Caco-2 (cell line): ENCODE measurements around the gene PEAK3. TPM values are rescaled to one million over a fixed set of nuclear protein-coding genes. Genes with fewer than 3 reads are reported as not detected.

Experiments used
- BruUV-seq: library from RNA; stranded (reverse); fragments of 400-500 nt; replicated peaks from 2 replicates; lab custom pipeline; 2021; lab: Mats Ljungman, UMichigan
- CTCF ChIA-PET: fragments of 300-600 bp; sonication (Branson Sonifier 250); formaldehyde crosslinking; loops from one replicate; lab custom pipeline; 2022; ENCODE audit warnings: antibody characterized with exemption; lab: Charles Lee
- POLR2A ChIA-PET: fragments of 300-600 bp; sonication (Branson Sonifier 250); formaldehyde crosslinking; loops from one replicate; lab custom pipeline; 2022; ENCODE audit warnings: antibody characterized with exemption; lab: Charles Lee
- DNase-seq, 2 experiments: peaks; one replicate each; pipeline versions ENCODE4 v3.0.0 to v3.0.0-alpha.2; 2020 to 2022
- H3K27me3 ChIP-seq: replicated peaks from 2 replicates; pipeline ENCODE4 v1.6.0; 2011; ENCODE audit warnings: low read length; ENCODE audit not compliant: control insufficient read depth, insufficient read depth
- H3K36me3 ChIP-seq: 2 replicates; pipeline ENCODE4 v1.5.1; 2011; ENCODE audit warnings: low read length; ENCODE audit not compliant: control insufficient read depth, insufficient read depth
- H3K4me1 ChIP-seq: fragments of 250-450 bp; sonication (Bioruptor Pico); 2 replicates; pipeline ENCODE4 v1.5.1; 2020; ENCODE audit warnings: mild to moderate bottlenecking
- H3K4me3 ChIP-seq: 2 replicates; pipeline ENCODE4 v1.5.1; 2011; ENCODE audit warnings: low read depth, mild to moderate bottlenecking, control low read depth, low read length
- H3K9me3 ChIP-seq: fragments of 250-450 bp; sonication (Bioruptor Pico); 2 replicates; pipeline ENCODE4 v1.5.1; 2020; ENCODE audit warnings: mild to moderate bottlenecking, moderate library complexity
- H3K27ac Mint-ChIP-seq: one replicate; pipeline ENCODE4 v1.8.0; 2022; ENCODE audit warnings: mixed read lengths; ENCODE audit not compliant: unreplicated experiment
- H3K27me3 Mint-ChIP-seq: one replicate; pipeline ENCODE4 v1.8.0; 2022; ENCODE audit warnings: mixed read lengths; ENCODE audit not compliant: insufficient read depth, unreplicated experiment
- H3K36me3 Mint-ChIP-seq: one replicate; pipeline ENCODE4 v1.8.0; 2022; ENCODE audit warnings: mild to moderate bottlenecking, mixed read lengths; ENCODE audit not compliant: insufficient read depth, unreplicated experiment
- H3K4me1 Mint-ChIP-seq: one replicate; pipeline ENCODE4 v1.8.0; 2022; ENCODE audit warnings: low read depth, mixed read lengths; ENCODE audit not compliant: unreplicated experiment
- H3K4me3 Mint-ChIP-seq: one replicate; pipeline ENCODE4 v1.8.0; 2022; ENCODE audit warnings: mild to moderate bottlenecking, moderate library complexity, mixed read lengths; ENCODE audit not compliant: unreplicated experiment
- H3K9me3 Mint-ChIP-seq: one replicate; pipeline ENCODE4 v1.8.0; 2022; ENCODE audit warnings: mixed read lengths; ENCODE audit not compliant: unreplicated experiment
- CTCF ChIP-seq, 2 experiments: fragments of 200-600 bp in 1 of 2; IDR thresholded peaks; 1 replicate in 1 of 2; 2 replicates in 1 of 2; pipeline versions ENCODE4 v1.5.1 to v1.8.0; 2011 to 2022; ENCODE audit warnings: antibody characterized with exemption in 1 of 2, control low read depth in 1 of 2, inconsistent platforms in 1 of 2, low read depth in 1 of 2, low read length in 1 of 2, mild to moderate bottlenecking in 1 of 2, moderate library complexity in 1 of 2; ENCODE audit not compliant: insufficient read depth in 1 of 2, severe bottlenecking in 1 of 2, unreplicated experiment in 1 of 2
- intact Hi-C: fragments of 100-400 bp; cut with micrococcal nuclease; formaldehyde crosslinking; loops from one replicate; pipeline ENCODE4 v1.10.0; 2022; ENCODE audit not compliant: unreplicated experiment
- total RNA-seq: library from RNA; stranded (reverse); gene quantifications from 2 replicates; pipeline ENCODE4 v1.2.3, GENCODE V29; 2022

PEAK3 gene
- total RNA-seq, 1 experiment from 2014 or later: not detected

GRCh38 chr19:2294687-2295335 is 12.8 kb upstream of the PEAK3 start:
- peaks cover 2% of the 10 kb centered on the region; the same call in 1 of the 2 replicates for H3K27me3 ChIP-seq
- Mint-ChIP-seq H3K9me3 (no peaks in the 10 kb centered on the region), H3K36me3 (peaks cover 6% of the 10 kb centered on the region), H3K27ac (no peak overlapping the region), H3K27me3 (peaks cover 9% of the 10 kb centered on the region), H3K4me3 (no peak overlapping the region), H3K4me1 (no peaks in the 10 kb centered on the region)
- H3K36me3 ChIP-seq: no peaks in the 10 kb centered on the region
- no peaks in the 10 kb centered on the region for H3K9me3 ChIP-seq
- ChIA-PET POLR2A (interaction anchor here (0.6 kb wide), 1 partner anchor 45 kb away, joined by 5 read pairs; no protein-coding TSS in a partner anchor), CTCF (interaction anchor here (0.6 kb wide), 1 partner anchor 468 kb away, joined by 3 read pairs; no protein-coding TSS in a partner anchor)
- BruUV-seq: no TSS peak
- DNase-seq: no peak
- intact Hi-C loops: no loop called here
- H3K4me1 ChIP-seq: peaks cover 13% of the 10 kb centered on the region
- TF ChIP-seq CTCF (IDR thresholded peaks at IDR 0.05; ENCODE audit: insufficient read depth in 1 of 2, low read depth in 1 of 2, low read length in 1 of 2, severe bottlenecking in 1 of 2, unreplicated experiment in 1 of 2): no peak
- H3K4me3 ChIP-seq: no peak overlapping the region

DNA sequence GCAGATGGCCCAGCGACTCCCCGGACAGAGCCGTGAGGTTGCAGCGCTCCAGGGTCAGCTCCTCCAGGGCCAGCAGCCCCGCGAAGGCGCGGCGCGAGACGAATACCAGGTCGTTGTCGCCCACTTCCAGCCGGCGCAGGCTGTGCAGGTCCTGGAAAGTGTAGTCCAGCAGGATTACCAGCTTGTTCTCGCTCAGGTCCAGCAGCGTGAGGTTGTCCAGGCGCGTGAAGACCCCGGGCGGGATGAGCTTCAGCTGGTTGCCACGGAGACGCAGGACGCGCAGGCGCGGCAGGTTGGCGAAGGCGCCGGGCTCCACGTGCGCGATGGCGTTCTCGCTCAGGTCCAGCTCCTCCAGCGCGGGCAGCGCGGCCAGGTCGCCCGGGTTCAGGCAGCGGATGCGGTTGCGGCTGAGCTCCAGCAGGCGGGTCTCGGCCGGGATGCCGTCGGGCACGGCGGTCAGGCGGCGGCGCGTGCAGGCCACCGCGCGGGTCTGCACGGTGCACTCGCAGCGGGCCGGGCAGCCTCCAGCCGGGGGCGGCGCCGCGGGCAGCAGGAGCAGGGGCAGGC is 9.3 kb upstream of the PEAK3 start:
- H3K27me3 ChIP-seq: peaks cover 2% of the 10 kb centered on the region
- no peaks in the 10 kb centered on the region for H3K4me1 Mint-ChIP-seq
- peak in 1 of 2 experiments; percentile 49 for DNase-seq
- no peaks in the 10 kb centered on the region for H3K36me3 ChIP-seq
- peak overlapping the region; percentile 25 for H3K4me3 ChIP-seq
- peaks cover 13% of the 10 kb centered on the region for H3K4me1 ChIP-seq
- ChIA-PET POLR2A (no interaction called here), CTCF (no interaction called here)
- no peak overlapping the region for H3K27ac Mint-ChIP-seq
- peaks cover 6% of the 10 kb centered on the region for H3K36me3 Mint-ChIP-seq
- no peak for TF ChIP-seq CTCF (IDR thresholded peaks at IDR 0.05; ENCODE audit: insufficient read depth in 1 of 2, low read depth in 1 of 2, low read length in 1 of 2, severe bottlenecking in 1 of 2, unreplicated experiment in 1 of 2)
- H3K9me3 Mint-ChIP-seq: no peaks in the 10 kb centered on the region
- peak overlapping the region; percentile 61 for H3K4me3 Mint-ChIP-seq
- H3K9me3 ChIP-seq: no peaks in the 10 kb centered on the region
- BruUV-seq: no TSS peak
- H3K27me3 Mint-ChIP-seq: peaks cover 17% of the 10 kb centered on the region
- intact Hi-C loops: no loop called here

DNA sequence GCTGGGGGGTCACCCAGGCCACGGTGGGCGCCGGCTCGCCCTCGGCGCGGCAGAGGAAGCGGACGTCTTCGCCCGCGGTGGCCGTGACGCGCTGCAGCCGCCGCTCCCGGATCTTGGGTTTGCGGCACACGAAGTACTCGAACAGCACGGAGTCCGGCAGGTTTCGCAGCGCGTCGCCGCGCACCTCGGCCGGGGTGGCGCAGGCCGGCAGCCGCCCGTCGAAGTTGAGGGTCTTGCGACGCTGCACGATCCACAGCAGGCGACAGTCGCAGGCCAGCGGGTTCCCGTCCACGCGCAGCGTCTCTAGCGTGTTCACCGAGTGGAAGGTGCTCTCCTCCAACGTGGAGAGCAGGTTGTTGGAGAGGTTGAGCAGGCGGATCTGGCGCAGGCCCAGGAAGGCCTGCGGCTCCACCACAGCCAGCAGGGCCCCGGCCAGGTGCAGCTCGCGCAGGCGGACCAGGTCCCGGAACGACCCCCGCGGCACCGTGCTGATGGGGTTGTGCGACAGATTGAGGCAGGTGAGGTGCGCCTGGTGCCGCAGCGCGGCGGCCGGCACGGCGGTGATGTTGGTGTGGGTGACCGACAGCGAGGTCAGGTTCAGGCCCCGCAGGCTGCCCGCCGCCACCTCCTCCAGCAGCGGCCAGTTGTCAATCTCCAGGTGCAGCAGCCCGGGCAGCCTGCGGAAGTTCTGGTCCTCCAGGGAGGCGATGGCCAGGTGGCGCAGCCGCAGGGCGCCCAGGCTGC is 8.6 kb upstream of the PEAK3 start:
- Mint-ChIP-seq H3K27ac (no peak overlapping the region), H3K36me3 (peaks cover 6% of the 10 kb centered on the region), H3K4me3 (peak overlapping the region; percentile 61), H3K9me3 (no peaks in the 10 kb centered on the region), H3K4me1 (no peaks in the 10 kb centered on the region), H3K27me3 (peaks cover 17% of the 10 kb centered on the region)
- H3K4me3 ChIP-seq: peak overlapping the region; percentile 17
- TF ChIP-seq CTCF (IDR thresholded peaks at IDR 0.05; ENCODE audit: insufficient read depth in 1 of 2, low read depth in 1 of 2, low read length in 1 of 2, severe bottlenecking in 1 of 2, unreplicated experiment in 1 of 2): no peak
- ChIA-PET CTCF (no interaction called here), POLR2A (no interaction called here)
- intact Hi-C loops: no loop called here
- peaks cover 2% of the 10 kb centered on the region for H3K27me3 ChIP-seq
- no peaks in the 10 kb centered on the region for H3K36me3 ChIP-seq
- no peaks in the 10 kb centered on the region for H3K9me3 ChIP-seq
- peaks cover 13% of the 10 kb centered on the region for H3K4me1 ChIP-seq
- BruUV-seq: no TSS peak
- DNase-seq: no peak
